NT2/D1 (cell line): Measurements from ENCODE around the gene NATD1.

Experiments used
- SUZ12 ChIP-seq: IDR thresholded peaks from 2 replicates; pipeline ENCODE4 v1.6.1; 2011; ENCODE audit not compliant: insufficient read length, insufficient read depth; ENCODE audit errors: extremely low read depth
- YY1 ChIP-seq: IDR thresholded peaks from 2 replicates; pipeline ENCODE4 v1.6.1; 2011; ENCODE audit not compliant: insufficient read length, insufficient read depth

- TF ChIP-seq SUZ12 (no peak), YY1 (no peak)
These were observed 1.7 kb downstream of the NATD1 start for GRCh38 chr17:21251337-21252010.
